ENCODE results near the gene LRIG1. TPM values are rescaled to one million over a fixed set of nuclear protein-coding genes. Genes with fewer than 3 reads are reported as not detected.

LRIG1 gene
- total RNA-seq, 1 experiment from 2014 or later, result 17.2 TPM

- no peak for TF ChIP-seq CTCF (IDR thresholded peaks at IDR 0.05; ENCODE audit: unreplicated experiment)
- Mint-ChIP-seq H3K9me3 (ENCODE audit: unreplicated experiment) (no peaks in the 10 kb centered on the region), H3K27ac (ENCODE audit: low read depth, unreplicated experiment) (no peak overlapping the region), H3K27me3 (ENCODE audit: insufficient read depth, unreplicated experiment) (no peaks in the 10 kb centered on the region), H3K36me3 (ENCODE audit: insufficient read depth, unreplicated experiment) (no peaks in the 10 kb centered on the region), H3K4me1 (ENCODE audit: insufficient read depth, unreplicated experiment) (peaks cover 8% of the 10 kb centered on the region), H3K4me3 (ENCODE audit: unreplicated experiment) (no peak overlapping the region)
- intact Hi-C loops (cut with micrococcal nuclease), result no loop called here
- DNase-seq (ENCODE audit: unreplicated experiment), result no peak
- BruUV-seq (replicated peaks), result no TSS peak
- CTCF ChIA-PET, result interaction anchor here (0.9 kb wide), 1 partner anchor 9 kb away, joined by 3 read pairs; no protein-coding TSS in a partner anchor
- POLR2A ChIA-PET, result interaction anchor here (1.6 kb wide), 1 partner anchor 17 kb away, joined by 6 read pairs; no protein-coding TSS in a partner anchor
Measured at GRCh38 chr3:66470285-66470684, 30.5 kb downstream of the LRIG1 start.

- no peaks in the 10 kb centered on the region for H3K36me3 Mint-ChIP-seq (ENCODE audit: insufficient read depth, unreplicated experiment)
- H3K9me3 Mint-ChIP-seq (ENCODE audit: unreplicated experiment), result no peaks in the 10 kb centered on the region
- no peak overlapping the region for H3K27ac Mint-ChIP-seq (ENCODE audit: low read depth, unreplicated experiment)
- H3K4me1 Mint-ChIP-seq (ENCODE audit: insufficient read depth, unreplicated experiment), result peaks cover 8% of the 10 kb centered on the region
- intact Hi-C loops (cut with micrococcal nuclease), result no loop called here
- TF ChIP-seq CTCF (IDR thresholded peaks at IDR 0.05; ENCODE audit: unreplicated experiment), result no peak
- DNase-seq (ENCODE audit: unreplicated experiment), result no peak
- H3K4me3 Mint-ChIP-seq (ENCODE audit: unreplicated experiment), result no peak overlapping the region
- ChIA-PET POLR2A (interaction anchor here (1.6 to 2.0 kb wide), 2 partner anchors 16 to 20 kb away, joined by 6 read pairs; no protein-coding TSS in a partner anchor), CTCF (interaction anchor here (0.9 to 2.4 kb wide), 3 partner anchors 8 to 62 kb away, joined by 3 to 7 read pairs (median 3); no protein-coding TSS in a partner anchor)
- BruUV-seq (replicated peaks), result no TSS peak
- H3K27me3 Mint-ChIP-seq (ENCODE audit: insufficient read depth, unreplicated experiment), result no peaks in the 10 kb centered on the region
Measured at GRCh38 chr3:66469220-66469640, 31.6 kb downstream of the LRIG1 start.

- TF ChIP-seq CTCF (IDR thresholded peaks at IDR 0.05; ENCODE audit: unreplicated experiment), result no peak
- DNase-seq (ENCODE audit: unreplicated experiment), result peak; percentile 32
- Mint-ChIP-seq H3K4me1 (ENCODE audit: insufficient read depth, unreplicated experiment) (peaks cover 8% of the 10 kb centered on the region), H3K9me3 (ENCODE audit: unreplicated experiment) (no peaks in the 10 kb centered on the region), H3K36me3 (ENCODE audit: insufficient read depth, unreplicated experiment) (no peaks in the 10 kb centered on the region), H3K4me3 (ENCODE audit: unreplicated experiment) (no peak overlapping the region), H3K27me3 (ENCODE audit: insufficient read depth, unreplicated experiment) (no peaks in the 10 kb centered on the region), H3K27ac (ENCODE audit: low read depth, unreplicated experiment) (no peak overlapping the region)
- intact Hi-C loops (cut with micrococcal nuclease), result no loop called here
- ChIA-PET CTCF (interaction anchor here (0.9 to 2.4 kb wide), 5 partner anchors 17 to 61 kb away, joined by 3 to 7 read pairs (median 4); no protein-coding TSS in a partner anchor), POLR2A (interaction anchor here (2.0 kb wide), 1 partner anchor 19 kb away, joined by 6 read pairs; no protein-coding TSS in a partner anchor)
- BruUV-seq (replicated peaks), result no TSS peak
Measured at GRCh38 chr3:66467996-66468735, 32.7 kb downstream of the LRIG1 start.

- no peak for DNase-seq (ENCODE audit: unreplicated experiment)
- no TSS peak for BruUV-seq (replicated peaks)
- no peak overlapping the region for H3K27ac Mint-ChIP-seq (ENCODE audit: low read depth, unreplicated experiment)
- CTCF ChIA-PET, result interaction anchor here (1.2 to 2.4 kb wide), 2 partner anchors 16 to 60 kb away, joined by 5 to 7 read pairs; no protein-coding TSS in a partner anchor
- H3K27me3 Mint-ChIP-seq (ENCODE audit: insufficient read depth, unreplicated experiment), result no peaks in the 10 kb centered on the region
- POLR2A ChIA-PET, result no interaction called here
- H3K4me3 Mint-ChIP-seq (ENCODE audit: unreplicated experiment), result no peak overlapping the region
- no peak for TF ChIP-seq CTCF (IDR thresholded peaks at IDR 0.05; ENCODE audit: unreplicated experiment)
- H3K4me1 Mint-ChIP-seq (ENCODE audit: insufficient read depth, unreplicated experiment), result no peaks in the 10 kb centered on the region
- H3K9me3 Mint-ChIP-seq (ENCODE audit: unreplicated experiment), result no peaks in the 10 kb centered on the region
- intact Hi-C loops (cut with micrococcal nuclease), result no loop called here
- peaks cover 5% of the 10 kb centered on the region for H3K36me3 Mint-ChIP-seq (ENCODE audit: insufficient read depth, unreplicated experiment)
Measured at GRCh38 chr3:66466606-66467270, 34.1 kb downstream of the LRIG1 start.

Measured in MCF 10A (cell line).